Neural cell (in vitro differentiated cells): ENCODE measurements around the gene UBTF.

Experiments
- CTCF ChIP-seq: fragments of 450-650 bp; IDR thresholded peaks from 2 replicates; pipeline ENCODE4 v1.5.1; 2014; ENCODE audit warnings: antibody characterized with exemption, mild to moderate bottlenecking, moderate library complexity; ENCODE audit not compliant: poor library complexity, severe bottlenecking
- POLR2AphosphoS5 ChIP-seq: IDR thresholded peaks from 2 replicates; pipeline ENCODE4 v1.6.1; 2012
- RAD21 ChIP-seq: fragments of 450-650 bp; conservative IDR thresholded peaks from 2 replicates; pipeline ENCODE4 v1.6.1; 2014; ENCODE audit warnings: antibody characterized with exemption, mild to moderate bottlenecking, moderate library complexity
- REST ChIP-seq: IDR thresholded peaks from 2 replicates; pipeline ENCODE4 v1.6.1; 2012; ENCODE audit warnings: borderline replicate concordance

- TF ChIP-seq POLR2AphosphoS5 (no peak), CTCF (no peak), RAD21 (no peak), REST (no peak)
Observed at GRCh38 chr17:44255915-44256314, 36.4 kb upstream of the UBTF start.
